SHP77 treated with DMSO at 0.1 percent for 48 hours (cell line): ENCODE data around the gene CADPS2.
"Not testable (repeated sequence)": the region's sequence is repeated elsewhere in the genome, so short reads cannot be mapped to it uniquely, and the experiment has no call there.

ENCODE experiments used
- DNase-seq: peaks from one replicate; lab custom pipeline; 2025; lab: John Stamatoyannopoulos, UW

The CADPS2 gene

DNA sequence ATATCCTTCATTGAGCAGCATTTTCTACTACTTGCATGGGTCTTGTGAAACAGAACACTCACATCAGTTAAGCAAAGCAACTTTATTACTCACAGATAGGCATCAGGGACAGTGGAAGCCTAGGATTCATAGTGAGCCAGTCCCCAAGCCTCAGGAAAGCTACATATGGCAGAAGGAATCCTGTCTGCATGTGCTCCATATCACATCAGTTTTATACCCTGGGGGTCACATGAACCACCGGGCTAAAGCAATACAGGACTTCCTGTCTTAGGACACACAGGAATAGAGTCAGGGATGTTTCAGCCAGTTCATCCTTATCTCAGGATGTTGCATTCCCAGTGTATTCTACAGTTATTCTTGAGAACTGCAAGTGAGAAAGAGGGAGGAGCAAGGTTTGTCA, 596.8 kb downstream of the CADPS2 start:
- DNase-seq, result no peak

DNA sequence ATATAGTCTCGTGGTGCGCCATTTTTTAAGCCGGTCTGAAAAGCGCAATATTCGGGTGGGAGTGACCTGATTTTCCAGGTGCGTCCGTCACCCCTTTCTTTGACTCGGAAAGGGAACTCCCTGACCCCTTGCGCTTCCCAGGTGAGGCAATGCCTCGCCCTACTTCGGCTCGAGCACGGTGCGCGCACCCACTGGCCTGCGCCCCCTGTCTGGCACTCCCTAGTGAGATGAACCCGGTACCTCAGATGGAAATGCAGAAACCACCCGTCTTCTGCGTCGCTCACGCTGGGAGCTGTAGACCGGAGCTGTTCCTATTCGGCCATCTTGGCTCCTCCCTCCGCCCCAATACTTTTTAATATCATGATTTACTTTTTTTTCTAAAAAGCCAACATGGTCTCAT, 601.7 kb downstream of the CADPS2 start:
- not testable (repeated sequence) for DNase-seq

DNA sequence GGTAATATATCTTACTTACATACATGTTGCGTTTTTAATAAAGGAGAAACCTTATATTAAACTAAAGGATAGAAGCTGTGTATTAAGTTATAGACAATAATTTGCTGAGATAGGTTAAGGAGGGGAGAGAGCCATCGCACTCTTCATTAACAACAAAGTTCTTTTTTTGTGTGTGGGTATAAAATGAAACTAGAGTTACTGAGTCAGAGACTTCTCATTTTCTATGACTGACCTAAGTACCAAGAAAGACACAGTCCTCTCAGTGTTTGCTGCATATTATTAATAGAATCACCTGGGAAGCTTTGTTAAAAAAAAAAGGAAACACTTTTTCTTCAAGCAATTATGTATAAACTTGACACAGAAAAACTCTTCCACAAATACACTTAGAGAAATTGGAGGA, 613.1 kb downstream of the CADPS2 start:
- DNase-seq, result no peak

DNA sequence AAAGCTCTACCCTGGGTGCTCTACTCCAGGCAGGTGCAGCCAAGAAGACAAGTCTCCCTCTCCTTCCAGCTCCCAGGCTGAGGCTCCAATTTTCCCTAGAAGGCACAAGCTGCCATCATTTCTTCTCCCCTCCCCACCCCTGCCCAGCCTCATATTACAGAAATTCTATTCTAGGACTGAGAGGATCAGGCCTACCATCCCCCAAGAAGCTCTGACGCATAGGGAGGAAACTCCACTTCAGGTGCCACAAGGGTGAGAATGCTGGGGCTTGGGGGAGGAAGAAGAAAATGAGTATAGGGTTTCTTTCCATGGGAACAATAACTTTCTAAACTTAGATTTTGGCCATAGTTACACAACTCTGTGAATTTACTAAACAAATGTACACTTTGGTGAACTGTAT, 617.0 kb downstream of the CADPS2 start:
- no peak for DNase-seq
